ENCODE measurements around the gene GDPD3.
A peak's percentile ranks its signal among the peaks of the same experiment; 100 is the strongest.
"Not testable (repeated sequence)": the region's sequence is repeated elsewhere in the genome, so short reads cannot be mapped to it uniquely, and the experiment has no call there.

GDPD3 gene

DNA sequence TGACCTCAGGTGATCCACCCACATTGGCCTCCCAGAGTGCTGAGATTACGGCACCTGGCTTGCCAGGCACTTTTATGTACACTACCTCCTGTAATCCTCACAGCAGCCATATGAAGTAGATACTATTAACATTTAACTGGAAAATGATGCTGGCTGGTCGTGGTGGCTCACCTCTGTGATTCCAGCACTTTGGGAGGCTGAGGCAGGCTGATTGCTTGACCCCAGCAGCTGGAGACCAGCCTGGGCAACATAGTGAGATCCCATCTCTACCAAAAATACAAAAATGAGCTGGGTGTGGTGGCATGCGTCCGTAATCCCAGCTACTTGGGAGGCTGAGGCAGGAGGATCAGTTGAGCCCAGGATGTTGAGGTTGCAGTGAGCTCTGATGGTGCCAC is 11.6 kb upstream of the GDPD3 start:
- DNase-seq (ENCODE audit: low read depth in 3 of 3): no peak

DNA sequence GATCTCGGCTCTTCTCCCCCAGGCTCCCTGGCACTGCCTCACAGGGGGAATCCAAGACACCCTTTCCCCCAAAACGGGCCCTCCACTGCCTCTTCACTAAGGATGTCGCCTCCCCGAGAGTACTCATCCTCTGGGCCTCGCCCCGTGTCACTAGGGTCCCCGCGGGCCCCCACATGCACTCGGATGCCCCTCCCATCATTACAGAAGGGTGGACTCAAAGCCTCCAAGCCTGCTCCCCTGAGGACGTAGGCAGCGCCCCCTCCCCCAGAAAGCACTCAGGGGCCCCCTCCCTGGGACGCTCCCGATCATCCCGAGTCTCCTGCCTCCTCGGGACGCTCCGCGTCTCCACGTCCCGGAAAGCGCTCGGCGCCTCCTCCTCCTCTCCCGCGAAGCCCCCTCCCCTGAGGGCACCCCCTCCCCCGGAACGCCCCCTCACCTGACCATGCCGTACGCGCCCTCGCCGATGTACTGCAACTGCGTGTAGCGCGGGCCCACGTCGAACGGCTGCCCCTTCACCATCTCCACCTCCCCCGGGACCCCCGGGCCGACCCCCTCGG is 9.3 kb upstream of the GDPD3 start:
- DNase-seq (ENCODE audit: low read depth in 3 of 3): peak in 1 of 3 donors; percentile 17

DNA sequence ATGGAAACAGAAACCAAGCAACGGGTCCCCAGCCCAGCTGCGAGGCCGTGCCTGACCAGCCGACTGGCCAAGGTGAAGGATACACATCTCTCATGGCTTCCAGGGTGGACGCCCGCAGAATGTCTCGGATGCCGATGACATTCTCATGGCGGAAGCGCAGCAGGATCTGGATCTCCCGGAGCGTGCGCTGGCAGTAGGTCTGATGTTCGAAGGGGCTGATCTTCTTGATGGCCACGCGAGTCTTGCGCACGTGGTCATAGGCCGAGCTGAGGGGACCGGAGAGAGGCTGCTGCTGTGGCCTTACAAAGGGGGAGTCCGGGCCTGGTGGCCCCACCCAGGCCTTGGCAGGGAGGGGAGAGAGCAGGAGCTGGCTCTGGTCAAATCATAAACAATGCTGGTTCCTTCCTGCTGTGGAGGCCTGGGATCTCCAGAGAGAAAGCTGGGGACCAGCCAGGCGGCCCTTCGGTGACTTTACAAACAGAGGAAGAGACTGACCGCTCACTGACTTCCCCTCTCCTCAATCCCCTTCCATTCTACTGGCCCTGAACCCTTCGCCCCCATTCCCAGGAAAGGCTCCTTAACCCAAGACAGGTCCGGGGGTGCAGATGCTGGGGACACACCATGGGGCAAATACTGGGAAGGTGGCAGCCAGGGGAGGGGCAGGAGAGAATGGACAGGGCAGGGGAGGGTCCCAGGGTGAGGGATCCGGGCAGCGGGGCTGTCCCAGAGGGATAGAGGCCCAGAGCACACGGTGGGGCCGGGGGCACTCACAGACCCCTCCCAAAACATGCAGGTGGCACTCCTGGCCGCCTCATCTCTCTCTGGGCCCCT is 8.6 kb upstream of the GDPD3 start:
- no peak for DNase-seq (ENCODE audit: low read depth in 3 of 3)

DNA sequence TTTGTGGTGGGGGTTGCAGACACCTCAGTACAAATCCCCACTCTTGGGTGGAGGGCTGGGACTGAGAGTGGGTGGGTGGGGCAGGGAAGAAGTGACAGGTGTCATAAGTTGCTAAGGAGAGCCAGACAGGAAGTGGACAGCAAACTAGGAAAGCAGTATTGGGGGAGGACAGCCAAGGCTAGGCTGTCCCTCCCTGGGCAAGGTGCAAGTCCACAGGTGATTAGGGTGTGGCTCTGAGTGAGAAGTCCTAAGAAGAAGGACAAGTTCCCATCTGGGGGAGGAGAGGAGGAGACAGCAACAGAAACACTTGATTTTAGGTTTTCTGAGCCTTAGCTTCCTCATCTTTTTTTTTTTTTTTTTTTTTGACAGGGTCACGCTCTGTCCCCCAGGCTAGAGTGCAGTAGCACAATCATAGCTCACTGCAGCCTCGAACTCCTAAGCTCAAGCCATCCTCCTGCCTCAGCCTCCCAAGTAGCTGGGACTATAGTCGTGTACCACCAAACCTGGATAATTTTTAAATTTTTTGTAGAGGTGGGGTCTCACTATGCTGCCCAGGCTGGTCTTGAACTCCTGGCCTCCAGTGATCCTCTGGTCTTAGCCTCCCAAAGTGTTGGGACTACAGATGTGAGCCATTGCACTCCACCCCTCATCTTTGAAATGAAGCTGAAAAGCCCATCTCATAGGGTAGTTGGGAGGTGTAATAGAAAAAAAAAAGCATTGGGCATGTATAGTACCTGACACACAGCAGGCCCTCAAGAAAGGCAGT is 7.2 kb upstream of the GDPD3 start:
- DNase-seq (ENCODE audit: low read depth in 3 of 3): no peak

DNA sequence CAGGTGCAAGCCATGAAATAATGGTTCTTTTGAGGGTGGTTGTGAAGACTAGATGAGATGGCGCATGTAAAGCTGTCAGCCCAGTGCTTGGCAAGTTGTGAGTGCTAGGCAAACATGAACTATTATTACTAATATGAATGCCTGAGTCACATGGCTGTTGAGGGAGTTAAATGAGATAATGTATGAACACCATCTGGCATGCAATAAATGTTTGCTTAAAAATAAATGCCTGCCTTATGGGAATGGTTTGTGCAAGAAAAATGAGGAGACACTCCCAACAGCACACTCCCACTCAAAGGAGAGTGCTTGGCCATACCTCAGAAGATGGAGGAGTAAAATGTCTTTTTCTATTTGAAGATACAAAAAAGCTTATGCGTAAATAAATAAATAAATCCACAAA is 6.1 kb upstream of the GDPD3 start:
- no peak for DNase-seq (ENCODE audit: low read depth in 3 of 3)

DNA sequence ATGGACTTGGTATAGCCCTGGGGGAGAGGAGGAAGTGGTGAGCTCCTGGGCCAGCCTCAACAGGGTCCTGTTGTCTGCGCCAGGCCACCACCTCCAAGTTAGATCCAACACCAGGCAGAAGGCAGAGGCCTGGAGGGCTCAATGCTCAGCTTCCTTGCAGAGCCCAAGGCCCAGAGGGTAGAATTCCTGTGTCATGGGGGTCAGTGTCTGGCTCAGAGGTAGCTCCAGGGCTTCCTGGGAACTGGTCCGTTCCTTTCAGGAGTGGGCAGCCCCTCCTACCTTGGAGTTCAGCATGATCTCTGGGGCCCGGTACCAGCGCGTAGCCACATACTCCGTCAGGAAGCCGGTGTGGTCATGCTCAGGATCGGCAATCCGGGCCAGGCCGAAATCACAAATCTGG is 4.4 kb upstream of the GDPD3 start:
- no peak for DNase-seq (ENCODE audit: low read depth in 3 of 3)

DNA sequence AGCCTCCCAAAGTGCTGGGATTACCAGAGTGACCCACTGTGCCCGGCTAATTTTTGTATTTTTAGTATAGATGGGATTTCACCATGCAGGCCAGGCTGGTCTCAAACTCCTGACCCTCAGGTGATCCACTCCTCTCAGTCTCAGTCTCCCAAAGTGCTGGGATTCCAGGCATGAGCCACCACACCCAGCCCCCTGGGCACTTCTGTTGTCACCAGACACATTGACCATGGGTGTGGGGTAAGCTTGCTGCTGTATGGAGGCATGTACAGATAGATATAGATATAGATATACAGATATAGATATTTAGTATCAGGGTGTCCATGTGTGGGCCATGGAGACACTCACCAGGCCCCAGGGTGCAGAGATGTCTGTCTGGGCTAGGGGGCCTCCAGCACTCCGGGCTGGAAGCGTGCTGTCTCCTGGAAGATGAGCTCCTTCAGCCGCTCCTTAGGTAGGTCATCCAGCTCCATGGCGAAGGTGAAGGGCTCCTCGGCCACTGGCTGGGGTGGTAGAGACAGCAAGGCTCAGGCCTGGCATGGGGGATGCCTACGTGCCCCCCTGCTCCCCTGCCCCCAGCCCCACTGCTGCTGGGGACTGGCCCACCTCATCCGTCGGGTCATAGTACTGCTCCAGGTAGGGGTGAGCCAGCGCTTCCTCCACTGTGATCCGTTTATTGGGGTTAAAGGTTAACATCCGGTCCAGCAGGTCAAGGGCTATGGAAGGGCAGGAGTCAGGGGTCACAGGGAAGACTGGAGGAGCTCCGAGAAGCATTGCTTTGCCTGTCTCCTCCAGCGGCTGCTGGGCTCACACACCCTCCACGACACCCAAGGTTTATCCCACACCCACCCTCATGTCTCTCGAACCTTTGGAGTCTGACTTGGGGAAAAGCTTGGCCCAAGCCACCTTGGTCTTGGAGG is 3.2 kb upstream of the GDPD3 start:
- no peak for DNase-seq (ENCODE audit: low read depth in 3 of 3)

DNA sequence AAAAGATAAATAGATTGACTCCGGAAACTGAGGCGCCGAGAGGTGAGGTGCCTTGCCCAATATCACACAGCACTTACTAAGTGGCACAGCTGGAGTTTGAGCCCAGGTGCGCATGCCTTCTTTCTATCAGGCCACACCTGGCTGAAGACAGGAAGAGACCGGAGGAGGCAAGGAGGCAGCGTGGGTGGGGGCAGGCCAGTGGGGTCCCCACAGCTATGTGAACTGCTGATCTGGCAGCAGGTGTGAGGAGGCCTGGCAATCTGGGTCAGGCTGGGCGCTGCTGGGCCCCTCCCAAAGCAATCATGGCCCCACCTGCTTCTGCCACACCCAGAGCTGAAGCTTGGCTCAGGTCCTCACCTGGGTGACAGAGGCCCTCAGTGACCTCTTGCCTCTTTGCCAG is 1.9 kb upstream of the GDPD3 start:
- DNase-seq (ENCODE audit: low read depth in 3 of 3): no peak

DNA sequence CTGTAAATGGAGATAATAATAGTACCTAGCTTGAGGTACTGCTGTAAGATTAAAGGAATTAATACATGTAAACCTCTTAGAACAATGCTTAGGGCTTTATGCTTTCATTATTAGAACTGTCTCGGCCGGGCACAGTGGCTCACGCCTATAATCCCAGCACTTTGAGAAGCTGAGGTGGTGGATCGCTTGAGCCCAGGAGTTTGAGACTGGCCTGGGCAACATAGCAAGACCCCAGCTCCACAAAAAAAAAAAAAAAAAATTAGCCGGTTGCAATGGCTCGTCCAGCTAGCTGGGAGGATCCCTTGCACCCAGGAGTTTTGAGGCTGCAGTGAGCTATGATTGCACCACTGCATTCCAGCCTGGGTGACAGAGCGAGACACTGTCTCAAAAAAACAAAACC is 1.5 kb upstream of the GDPD3 start:
- not testable (repeated sequence) for DNase-seq (ENCODE audit: low read depth in 3 of 3)

DNA sequence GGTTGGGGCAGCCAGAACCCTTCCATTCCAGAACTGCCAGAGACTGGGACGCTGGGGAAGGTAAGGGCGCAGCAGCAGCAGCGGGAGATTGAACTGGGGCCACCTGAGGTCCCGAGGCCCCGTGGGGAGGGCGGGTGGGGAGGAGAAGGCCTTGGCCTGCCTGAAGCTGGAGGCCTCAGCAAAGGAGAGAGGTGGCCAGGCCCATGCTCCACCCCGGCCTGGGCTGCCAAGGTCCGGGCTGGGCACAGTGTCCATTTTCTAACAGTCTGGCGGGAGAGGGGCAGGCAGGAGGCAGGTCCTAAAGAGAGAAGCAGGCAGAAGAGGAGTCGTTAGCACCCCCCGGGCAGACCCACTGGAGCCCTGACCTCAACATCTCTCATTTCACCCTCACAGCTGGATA is 1.1 kb upstream of the GDPD3 start:
- DNase-seq (ENCODE audit: low read depth in 3 of 3): no peak

DNA sequence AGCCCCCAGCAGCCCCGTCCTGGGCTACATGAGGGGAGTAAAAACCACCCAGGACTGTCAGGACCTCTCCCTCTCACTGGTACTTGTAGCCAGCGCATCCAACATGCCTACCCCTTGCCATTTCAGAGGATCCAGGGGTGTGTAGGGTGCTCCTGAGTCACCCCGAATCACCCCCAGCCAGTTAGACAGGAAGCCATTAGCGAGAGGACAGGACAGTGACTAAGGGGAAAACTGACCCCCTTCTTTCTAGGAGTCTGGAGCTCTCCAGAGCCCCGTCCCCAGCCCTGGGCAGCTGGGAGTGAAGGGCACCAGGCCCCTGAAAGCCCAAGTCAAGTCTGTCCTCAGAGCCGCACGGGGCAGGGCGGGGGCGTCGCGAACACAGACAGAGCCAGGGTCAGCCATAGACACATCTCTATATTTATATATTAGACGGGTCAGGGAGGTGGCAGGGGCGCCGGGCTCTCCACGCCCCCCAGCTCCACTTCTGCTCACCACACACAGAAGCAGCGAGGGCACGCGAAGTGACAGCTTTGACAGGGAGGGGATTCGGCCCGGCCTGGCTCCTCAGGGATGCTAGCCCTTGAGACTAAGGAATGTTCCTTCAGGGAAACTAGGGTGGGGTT is 485 bp upstream of the GDPD3 start:
- no peak for DNase-seq (ENCODE audit: low read depth in 3 of 3)

DNA sequence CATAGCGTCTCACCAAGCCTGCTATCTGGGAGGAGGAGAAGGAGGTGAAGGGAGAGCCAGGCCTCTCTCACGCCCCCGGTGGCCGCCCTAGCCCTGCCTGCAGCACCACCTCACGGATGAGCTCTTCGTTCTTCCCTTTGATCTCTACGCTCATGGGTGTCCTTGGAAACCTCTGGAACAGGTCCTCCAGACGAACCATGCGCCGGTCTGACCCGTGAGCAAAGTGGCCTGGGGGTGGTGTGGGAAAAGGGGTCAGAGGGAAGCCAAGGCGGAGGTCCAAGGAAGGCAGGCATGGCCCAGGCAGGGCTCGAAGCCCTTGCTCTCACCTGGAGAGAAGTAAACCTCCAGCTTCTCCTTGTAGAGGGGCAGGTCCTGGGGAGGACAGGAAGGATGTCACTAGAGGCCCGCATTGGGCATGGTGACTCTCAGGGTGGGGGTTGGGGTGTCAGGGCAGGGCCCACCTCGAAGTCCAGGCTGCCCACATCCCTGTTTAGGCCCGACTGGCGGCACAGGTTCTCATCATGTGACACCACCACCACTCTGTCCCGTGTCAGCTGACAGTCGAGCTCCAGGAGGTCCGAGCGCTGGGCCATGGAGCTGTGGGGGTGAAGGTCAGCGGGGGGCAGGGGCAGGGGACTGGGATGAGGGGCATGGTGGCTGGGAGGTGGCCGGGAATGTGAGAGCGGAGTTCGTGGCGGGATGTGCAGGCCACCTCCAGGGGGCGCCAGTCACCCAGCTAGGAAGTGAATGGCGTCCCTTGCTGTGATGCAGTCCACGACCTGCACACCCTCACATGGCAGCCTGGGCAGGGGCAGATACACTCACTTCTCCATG is 923 bp downstream of the GDPD3 start:
- peak; percentile 51 to 71 (median 52) for DNase-seq (ENCODE audit: low read depth in 3 of 3)

DNA sequence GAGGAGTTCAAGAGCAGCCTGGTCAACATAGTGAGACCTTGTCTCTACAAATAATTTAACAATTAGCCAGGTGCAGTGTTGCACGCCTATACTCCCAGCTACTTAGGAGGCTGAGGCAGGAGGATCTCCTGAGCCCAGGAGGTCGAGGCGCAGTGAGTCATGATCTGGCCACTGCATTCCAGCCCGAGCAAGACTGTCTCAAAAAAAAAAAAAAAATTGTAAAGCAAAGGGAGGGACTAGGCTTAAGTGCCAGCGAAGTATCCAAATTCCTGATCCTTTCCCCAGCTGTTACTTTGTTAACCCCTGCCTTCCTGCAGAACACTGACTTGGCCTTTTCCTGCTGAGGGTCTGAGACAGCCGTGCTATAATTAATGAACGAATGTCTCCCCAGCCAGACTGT is 2.7 kb downstream of the GDPD3 start:
- DNase-seq (ENCODE audit: low read depth in 3 of 3): no peak

DNA sequence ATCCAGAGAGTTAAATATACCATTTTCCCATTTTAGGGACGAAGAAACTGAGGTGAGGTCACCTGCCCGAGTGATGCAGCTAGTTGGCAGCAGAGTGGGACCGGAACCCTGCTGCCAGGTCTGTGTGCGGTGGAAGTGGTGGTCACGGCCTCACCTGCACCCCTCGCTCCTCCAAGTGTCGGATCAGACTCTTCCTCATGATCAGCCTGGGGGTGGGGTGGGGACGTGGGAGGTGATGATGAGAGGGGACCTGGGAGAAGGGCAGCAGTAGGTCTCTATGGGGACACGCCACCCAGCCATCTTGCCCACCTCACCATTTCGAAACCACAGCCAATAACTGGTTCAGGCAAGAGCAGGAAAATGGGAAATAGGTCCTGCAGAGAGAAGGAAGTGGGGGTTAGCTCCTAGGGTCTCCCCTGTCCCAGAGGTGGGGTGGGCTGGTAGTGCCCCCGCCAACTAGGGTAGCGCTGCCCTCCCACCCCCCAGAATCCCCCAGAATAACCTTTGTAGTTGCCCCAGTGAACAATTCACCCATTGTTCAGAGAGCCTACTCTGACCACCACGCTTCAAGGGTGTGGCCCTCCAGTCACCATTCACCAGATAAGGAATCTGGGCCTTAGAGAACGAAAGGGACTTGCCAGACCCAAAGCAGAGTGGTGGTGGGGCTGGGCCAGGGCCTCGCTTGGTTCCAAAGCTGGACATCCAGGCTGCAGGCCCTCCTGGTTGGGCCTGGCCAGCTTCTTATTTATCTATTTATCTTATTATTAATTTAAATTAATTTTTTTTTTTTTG is 5.1 kb downstream of the GDPD3 start:
- DNase-seq (ENCODE audit: low read depth in 3 of 3): no peak

DNA sequence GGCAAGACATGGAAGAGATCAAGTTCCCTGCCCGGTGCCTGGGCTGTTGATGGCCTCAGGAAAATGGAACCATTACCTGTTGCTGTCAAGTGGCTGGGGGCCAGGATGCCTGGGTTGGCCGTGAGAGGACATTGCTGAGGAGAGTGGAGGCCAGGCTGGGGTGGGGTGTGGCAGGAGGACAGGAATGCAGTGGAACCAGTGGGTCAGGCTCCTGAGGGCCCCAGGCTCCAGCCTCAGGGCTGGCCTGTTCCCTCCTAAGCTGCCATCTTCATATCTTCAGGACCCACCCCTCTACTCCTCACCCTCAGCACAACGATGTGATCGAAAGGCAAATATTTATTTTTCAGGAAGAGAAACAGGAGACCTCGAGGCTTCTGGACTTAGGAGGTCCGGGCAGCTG is 8.8 kb downstream of the GDPD3 start:
- DNase-seq (ENCODE audit: low read depth in 3 of 3): no peak

DNA sequence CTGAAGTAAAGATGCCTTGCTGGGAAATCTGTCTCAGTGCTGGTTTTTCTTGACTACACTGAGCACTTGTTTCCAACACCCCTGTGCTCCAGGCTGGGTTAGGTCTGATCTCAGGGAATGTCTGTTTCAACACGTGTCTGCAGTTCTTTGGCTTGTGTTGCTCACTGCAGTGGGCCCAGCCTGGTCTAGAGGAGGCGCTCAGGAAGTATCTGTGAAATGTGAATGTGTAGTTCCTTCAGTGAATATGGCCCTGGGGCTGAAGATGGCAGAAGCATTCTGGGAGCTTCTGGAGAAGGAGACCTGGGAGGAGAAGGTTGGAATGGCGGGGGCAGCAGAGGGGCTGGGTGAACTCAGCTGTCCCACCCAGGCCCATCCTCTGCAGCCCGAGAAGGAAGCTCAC is 9.2 kb downstream of the GDPD3 start:
- no peak for DNase-seq (ENCODE audit: low read depth in 3 of 3)

DNA sequence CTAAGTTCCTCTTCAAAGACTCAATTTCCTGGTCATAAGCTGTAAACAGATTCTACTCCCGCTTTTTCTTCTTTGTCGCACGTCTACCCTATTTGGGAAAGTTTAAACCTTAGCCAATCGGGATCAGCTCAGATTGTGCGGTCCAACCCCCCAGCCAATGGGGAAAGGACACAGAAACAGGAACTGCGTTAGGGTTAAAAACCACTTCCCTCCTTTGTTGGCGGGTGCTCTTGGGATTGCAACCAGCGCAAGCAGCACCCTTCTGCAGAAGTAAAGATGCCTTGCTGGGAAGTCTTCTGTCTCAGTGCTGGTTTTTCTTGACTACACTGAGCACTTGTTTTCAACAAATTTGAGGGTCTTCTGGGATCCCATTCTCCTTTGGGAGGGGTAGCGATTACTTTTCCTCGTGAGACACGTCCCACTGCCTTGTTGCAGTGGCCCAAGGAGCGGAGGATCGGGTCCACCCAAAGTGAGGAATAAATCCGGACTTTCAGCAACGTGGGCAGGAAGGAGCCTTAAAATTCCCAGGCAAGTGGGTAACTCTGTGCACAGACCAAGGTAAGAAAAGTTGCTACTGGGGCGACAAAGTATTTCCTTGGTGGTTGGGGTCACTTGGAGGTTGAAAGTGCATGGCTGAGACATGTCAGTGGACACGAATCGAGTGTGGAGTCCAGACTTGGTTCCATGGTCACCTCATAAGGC is 16.3 kb downstream of the GDPD3 start:
- DNase-seq (ENCODE audit: low read depth in 3 of 3): no peak

DNA sequence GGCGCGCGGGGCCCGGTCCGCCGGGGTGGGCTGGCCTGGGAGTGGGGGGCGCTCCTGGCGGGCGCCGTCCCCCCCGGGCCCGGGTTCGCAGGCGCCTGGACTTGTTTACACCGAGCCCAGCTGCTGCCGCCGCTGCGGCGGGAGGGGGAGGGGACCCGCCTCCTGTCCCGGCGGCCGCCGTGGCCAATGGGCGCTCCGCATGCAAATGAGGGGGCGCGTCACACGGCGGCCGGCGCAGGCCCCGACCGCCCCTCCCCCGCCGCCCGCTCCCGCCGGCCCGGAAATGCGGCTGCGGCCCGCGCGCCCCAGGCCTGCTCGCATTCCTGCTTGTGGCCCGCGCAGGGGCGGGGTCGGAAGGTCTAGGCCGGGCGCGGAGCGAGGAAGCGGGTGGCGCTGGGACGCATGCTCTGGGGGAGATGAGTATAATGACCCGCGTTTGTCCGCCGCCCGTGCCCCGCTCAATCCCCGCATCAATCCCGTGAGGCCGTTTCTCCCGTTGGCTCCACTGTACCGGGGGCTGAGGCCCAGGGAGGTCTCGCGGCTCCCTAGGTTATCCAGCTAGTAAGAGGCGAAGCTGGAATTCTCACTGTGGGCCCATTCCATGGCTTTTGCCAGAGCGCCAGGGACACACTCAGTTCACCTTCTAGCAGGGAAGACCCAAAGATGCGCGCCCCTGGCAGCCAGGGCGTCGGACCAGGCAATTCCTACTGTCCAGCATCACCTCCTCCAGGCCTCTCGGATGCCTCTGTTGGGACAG is 17.1 kb downstream of the GDPD3 start, which contains the start of gene YPEL3:
TSS of gene YPEL3 (minus strand) at position 109 of the 757 bp plus-strand sequence. CDS start 731 bp downstream, outside the sequence.
- peak; percentile 73 to 91 (median 79) for DNase-seq (ENCODE audit: low read depth in 3 of 3)

Measured in stimulated activated CD4-positive, alpha-beta T cell treated with anti-CD3 and anti-CD28 coated beads, TNF-alpha, amount 100 ng/mL, for 48 hours (primary cell).